IMR-90 (cell line): Measurements from ENCODE around the gene NPIPB2. TPM values are rescaled to one million over a fixed set of nuclear protein-coding genes. Genes with fewer than 3 reads are reported as not detected.

ENCODE experiments used
- ATAC-seq: fragments of 200-7000 bp; cut with Tn5 transposase; 2 replicates; pipeline ENCODE4 v1.9.1; 2020; ENCODE audit warnings: low read depth, mild to moderate bottlenecking, moderate library complexity
- BruUV-seq: library from RNA; stranded (reverse); fragments of 400-500 nt; replicated peaks from 2 replicates; lab custom pipeline; 2021; lab: Mats Ljungman, UMichigan
- CTCF ChIA-PET: fragments of 300-600 bp; formaldehyde crosslinking; extraction: SDS; loops from one replicate; lab custom pipeline; 2021; ENCODE audit warnings: antibody characterized with exemption; lab: Yijun Ruan, JAX
- POLR2A ChIA-PET: fragments of 300-600 bp; sonication (Branson Sonifier 250); formaldehyde crosslinking; loops from one replicate; lab custom pipeline; 2022; ENCODE audit warnings: antibody characterized with exemption; ENCODE audit not compliant: unreplicated experiment; lab: Charles Lee
- DNase-seq: peaks from one replicate; pipeline ENCODE4 v3.0.0; 2013
- H2AFZ ChIP-seq: replicated peaks from 2 replicates; pipeline ENCODE3; 2013; ENCODE audit warnings: low read length, mild to moderate bottlenecking; ENCODE audit not compliant: poor library complexity
- H2AK5ac ChIP-seq: 2 replicates; pipeline ENCODE4 v1.6.1; 2013; ENCODE audit warnings: low read depth, low read length, inconsistent platforms
- H2AK9ac ChIP-seq: replicated peaks from 2 replicates; pipeline ENCODE3; 2013; ENCODE audit warnings: mild to moderate bottlenecking, low read depth, low read length, moderate library complexity; ENCODE audit not compliant: poor library complexity
- H2BK120ac ChIP-seq: 2 replicates; pipeline ENCODE4 v1.6.1; 2013; ENCODE audit warnings: low read depth, low read length, inconsistent platforms
- H2BK15ac ChIP-seq: 3 replicates; pipeline ENCODE4 v1.6.1; 2013; ENCODE audit warnings: low read depth, low read length, inconsistent platforms
- H2BK20ac ChIP-seq: 2 replicates; pipeline ENCODE4 v1.6.1; 2013; ENCODE audit warnings: low read depth, mild to moderate bottlenecking, inconsistent platforms, low read length, moderate library complexity
- H2BK5ac ChIP-seq: 2 replicates; pipeline ENCODE4 v1.6.1; 2013; ENCODE audit warnings: mild to moderate bottlenecking, low read depth, low read length, inconsistent platforms; ENCODE audit not compliant: poor library complexity, severe bottlenecking
- H3K14ac ChIP-seq: replicated peaks from 2 replicates; pipeline ENCODE4 v1.6.1; 2013; ENCODE audit warnings: low read depth, low read length, inconsistent platforms
- H3K18ac ChIP-seq: 2 replicates; pipeline ENCODE4 v1.6.1; 2013; ENCODE audit warnings: low read depth, low read length, control low read depth
- H3K23ac ChIP-seq: 2 replicates; pipeline ENCODE4 v1.6.1; 2013; ENCODE audit warnings: low read depth, low read length, inconsistent platforms
- H3K27ac ChIP-seq: 2 replicates; pipeline ENCODE4 v1.5.1; 2013; ENCODE audit warnings: mild to moderate bottlenecking, control low read depth, low read length; ENCODE audit not compliant: insufficient read depth
- H3K27me3 ChIP-seq: 2 replicates; pipeline ENCODE4 v1.6.1; 2013; ENCODE audit warnings: low read length; ENCODE audit not compliant: control insufficient read depth, insufficient read depth
- H3K36me3 ChIP-seq: 2 replicates; pipeline ENCODE4 v1.6.1; 2013; ENCODE audit warnings: low read length, mixed read lengths; ENCODE audit not compliant: control insufficient read depth, insufficient read depth
- H3K4ac ChIP-seq: 2 replicates; pipeline ENCODE4 v1.6.1; 2013; ENCODE audit warnings: low read depth, low read length, inconsistent platforms
- H3K4me1 ChIP-seq: 2 replicates; pipeline ENCODE4 v1.6.1; 2013; ENCODE audit warnings: low read length, mixed read lengths; ENCODE audit not compliant: control insufficient read depth, insufficient read depth
- H3K4me2 ChIP-seq: 2 replicates; pipeline ENCODE4 v1.6.1; 2013; ENCODE audit warnings: low read depth, mild to moderate bottlenecking, control low read depth, low read length, moderate library complexity
- H3K4me3 ChIP-seq: 2 replicates; pipeline ENCODE4 v1.5.1; 2013; ENCODE audit warnings: low read depth, mild to moderate bottlenecking, control low read depth, low read length, moderate library complexity; ENCODE audit not compliant: insufficient read depth
- H3K56ac ChIP-seq: 2 replicates; pipeline ENCODE4 v1.6.1; 2013; ENCODE audit warnings: low read length, inconsistent platforms; ENCODE audit not compliant: insufficient read depth; ENCODE audit errors: extremely low read depth
- H3K79me1 ChIP-seq, 2 experiments: 2 replicates each; pipeline ENCODE4 v1.6.1; 2013; ENCODE audit warnings: low read length in 2 of 2, inconsistent platforms in 1 of 2, low read depth in 1 of 2
- H3K9ac ChIP-seq: 2 replicates; pipeline ENCODE4 v1.6.1; 2013; ENCODE audit warnings: low read depth, low read length, control low read depth
- H3K9me1 ChIP-seq: 2 replicates; pipeline ENCODE4 v1.6.1; 2013; ENCODE audit warnings: low read length, inconsistent platforms; ENCODE audit not compliant: insufficient read depth
- H3K9me3 ChIP-seq: 2 replicates; pipeline ENCODE4 v1.6.1; 2013; ENCODE audit warnings: low read length; ENCODE audit not compliant: control insufficient read depth, insufficient read depth
- H4K20me1 ChIP-seq: 2 replicates; pipeline ENCODE4 v1.6.1; 2013; ENCODE audit warnings: low read length, inconsistent platforms; ENCODE audit not compliant: insufficient read depth
- H4K5ac ChIP-seq: 2 replicates; pipeline ENCODE4 v1.6.1; 2013; ENCODE audit warnings: mild to moderate bottlenecking, low read depth, low read length, control low read depth
- H4K8ac ChIP-seq, 2 experiments: 2 replicates each; pipeline ENCODE4 v1.6.1; 2013; ENCODE audit warnings: low read depth in 2 of 2, low read length in 2 of 2, control low read depth in 1 of 2, inconsistent platforms in 1 of 2
- H4K91ac ChIP-seq: 2 replicates; pipeline ENCODE4 v1.6.1; 2013; ENCODE audit warnings: low read depth, low read length, inconsistent platforms; ENCODE audit not compliant: insufficient read depth
- BHLHE40 ChIP-seq: fragments of 150-350 bp; IDR thresholded peaks from 2 replicates; pipeline ENCODE4 v1.6.1; 2016; ENCODE audit warnings: mild to moderate bottlenecking, low read depth, low read length
- CEBPB ChIP-seq: IDR thresholded peaks from 2 replicates; pipeline ENCODE4 v1.6.1; 2012; ENCODE audit warnings: low read depth, low read length, improper control_type of control experiment
- CHD1 ChIP-seq: IDR thresholded peaks from 2 replicates; pipeline ENCODE4 v1.6.1; 2012; ENCODE audit warnings: low read depth, low read length, improper control_type of control experiment
- FOS ChIP-seq: fragments of 150-350 bp; IDR thresholded peaks from 2 replicates; pipeline ENCODE4 v1.6.1; 2016; ENCODE audit warnings: low read depth, low read length
- MAFK ChIP-seq: IDR thresholded peaks from 2 replicates; pipeline ENCODE4 v1.6.1; 2012; ENCODE audit warnings: low read depth, low read length, improper control_type of control experiment
- MAZ ChIP-seq: IDR thresholded peaks from 2 replicates; pipeline ENCODE4 v1.6.1; 2012; ENCODE audit warnings: low read depth, mild to moderate bottlenecking, low read length, improper control_type of control experiment, moderate library complexity, borderline replicate concordance
- MXI1 ChIP-seq: IDR thresholded peaks from 2 replicates; pipeline ENCODE4 v1.6.1; 2012; ENCODE audit warnings: low read depth, mild to moderate bottlenecking, low read length, moderate library complexity, borderline replicate concordance
- NFE2L2 ChIP-seq: fragments of 150-350 bp; IDR thresholded peaks from 2 replicates; pipeline ENCODE4 v1.6.1; 2016; ENCODE audit warnings: low read depth, mild to moderate bottlenecking, low read length
- POLR2A ChIP-seq: IDR thresholded peaks from 2 replicates; pipeline ENCODE4 v1.6.1; 2012; ENCODE audit warnings: mild to moderate bottlenecking, low read depth, low read length
- RAD21 ChIP-seq: IDR thresholded peaks from 2 replicates; pipeline ENCODE4 v1.6.1; 2012; ENCODE audit warnings: low read length, improper control_type of control experiment
- RCOR1 ChIP-seq: IDR thresholded peaks from 2 replicates; pipeline ENCODE4 v1.6.1; 2012; ENCODE audit warnings: mild to moderate bottlenecking, low read length, improper control_type of control experiment; ENCODE audit not compliant: insufficient replicate concordance
- RFX5 ChIP-seq: IDR thresholded peaks from 2 replicates; pipeline ENCODE4 v1.8.0; 2012; ENCODE audit warnings: low read depth, mild to moderate bottlenecking, low read length, moderate library complexity
- SMC3 ChIP-seq: fragments of 150-350 bp; IDR thresholded peaks from 2 replicates; pipeline ENCODE4 v1.6.1; 2016; ENCODE audit warnings: low read depth, mild to moderate bottlenecking, antibody characterized with exemption, low read length, moderate library complexity
- WGBS, 2 experiments: methylation state at CpG; one replicate each; pipeline versions ENCODE4 v1.1.5 to v1.1.7; 2013; ENCODE audit warnings: missing lambda C conversion rate in 2 of 2; ENCODE audit not compliant: insufficient read length in 1 of 2; ENCODE audit errors: extremely low coverage in 2 of 2; 5-methylcytosine and 5-hydroxymethylcytosine counted together
- dilution Hi-C: fragments of 300-500 bp; cut with HindIII; formaldehyde crosslinking; loops from one replicate; pipeline ENCODE4 v1.14.3; 2018; ENCODE audit warnings: low sequenced_read_pairs; ENCODE audit not compliant: unreplicated experiment
- in situ Hi-C: fragments of 300-500 bp; cut with MboI; formaldehyde crosslinking; loops from 3 replicates; pipeline ENCODE4 v1.14.3; 2019; ENCODE audit warnings: low sequenced_read_pairs, inconsistent platforms, mixed read lengths
- intact Hi-C: fragments of 100-400 bp; cut with micrococcal nuclease; formaldehyde crosslinking; loops from 2 replicates; pipeline ENCODE4 v1.10.0; 2022
- polyA plus RNA-seq, 3 experiments: library from polyadenylated mRNA; depleted of rRNA; stranded (reverse); fragments of >200 nt; gene quantifications; 2 replicates each; pipeline ENCODE4 v1.2.3, GENCODE V29; 2012; ENCODE audit warnings: low replicate concordance in 1 of 3
- total RNA-seq: library from RNA; depleted of rRNA; stranded (reverse); fragments of >200 nt; gene quantifications from 2 replicates; pipeline ENCODE4 v1.2.3, GENCODE V29; 2012
- TF ChIP-seq, protein P1 (sequence below): fragments of 150-350 bp; IDR thresholded peaks from 2 replicates; pipeline ENCODE4 v1.6.1; 2016; ENCODE audit warnings: low read depth, mild to moderate bottlenecking, low read length, moderate library complexity, borderline replicate concordance
- TF ChIP-seq, protein P2 (sequence below): fragments of 150-350 bp; IDR thresholded peaks from 2 replicates; pipeline ENCODE4 v1.6.1; 2017; ENCODE audit warnings: mild to moderate bottlenecking, antibody characterized with exemption, low read length, low read depth

NPIPB2 gene
- total and polyA plus RNA-seq, 2 of the 4 experiments (the other 2 are of a cell fraction): 2.2 to 7.7 TPM

DNA sequence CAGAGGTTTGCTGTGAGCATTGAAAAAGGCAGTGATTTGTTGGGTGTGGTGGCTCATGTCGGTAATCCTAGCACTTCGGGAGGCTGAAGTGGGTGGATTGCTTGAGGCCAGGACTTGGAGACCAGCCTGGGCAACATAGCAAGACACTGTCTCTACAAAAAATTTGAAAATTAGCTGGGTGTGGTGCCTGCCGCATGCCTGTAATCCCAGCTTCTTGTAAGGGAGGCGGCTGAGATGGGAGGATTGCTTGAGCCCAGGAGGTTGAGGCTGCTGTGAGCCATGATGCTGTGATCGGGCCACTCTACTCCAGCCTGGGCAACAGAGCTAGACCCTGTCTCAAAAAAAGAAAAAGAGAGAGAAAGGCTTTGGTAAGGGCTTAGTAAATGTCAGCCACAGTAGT is 7.0 kb upstream of the NPIPB2 start:
- Histone ChIP-seq H3K56ac (no peak overlapping the region), H4K20me1 (no peaks in the 10 kb centered on the region), H3K4me1 (peaks cover 6% of the 10 kb centered on the region), H3K9me3 (no peaks in the 10 kb centered on the region), H3K4me2 (no peak overlapping the region), H2BK20ac (no peak overlapping the region), H3K79me1 (no peaks in the 10 kb centered on the region), H2AK5ac (no peak overlapping the region), H3K4me3 (no peak overlapping the region), H4K91ac (no peak overlapping the region), H4K8ac (no peak overlapping the region), H3K9ac (no peak overlapping the region), H2BK15ac (no peak overlapping the region), H3K23ac (no peak overlapping the region), H3K18ac (no peak overlapping the region), H2BK5ac (no peak overlapping the region), H3K27ac (no peak overlapping the region), H3K27me3 (no peaks in the 10 kb centered on the region), H2AFZ (no peak overlapping the region), H2BK120ac (no peak overlapping the region), H3K9me1 (peaks cover 7% of the 10 kb centered on the region), H3K14ac (no peak overlapping the region), H2AK9ac (no peak overlapping the region), H3K36me3 (no peaks in the 10 kb centered on the region), H4K5ac (no peak overlapping the region), H3K4ac (no peak overlapping the region)
- dilution Hi-C loops (no loop called here), in situ Hi-C loops (no loop called here), intact Hi-C loops (loop anchor here (1.0 kb wide), 1 partner anchor 119 kb away; no protein-coding TSS in a partner anchor)
- DNase-seq (no peak), ATAC-seq (no peak)
- CTCF ChIA-PET: interaction anchor here (0.6 to 1.9 kb wide), 3 partner anchors 35 to 294 kb away, joined by 3 to 15 read pairs (median 4); no protein-coding TSS in a partner anchor
- 80% methylated on average over 1 of the region's 5 CpGs; no CpG with 5 or more reads in 1 of the 2 experiments for WGBS, 2 experiments
- no peak for TF ChIP-seq POLR2A
- no peak for TF ChIP-seq MAZ
- TF ChIP-seq, protein P1, sequence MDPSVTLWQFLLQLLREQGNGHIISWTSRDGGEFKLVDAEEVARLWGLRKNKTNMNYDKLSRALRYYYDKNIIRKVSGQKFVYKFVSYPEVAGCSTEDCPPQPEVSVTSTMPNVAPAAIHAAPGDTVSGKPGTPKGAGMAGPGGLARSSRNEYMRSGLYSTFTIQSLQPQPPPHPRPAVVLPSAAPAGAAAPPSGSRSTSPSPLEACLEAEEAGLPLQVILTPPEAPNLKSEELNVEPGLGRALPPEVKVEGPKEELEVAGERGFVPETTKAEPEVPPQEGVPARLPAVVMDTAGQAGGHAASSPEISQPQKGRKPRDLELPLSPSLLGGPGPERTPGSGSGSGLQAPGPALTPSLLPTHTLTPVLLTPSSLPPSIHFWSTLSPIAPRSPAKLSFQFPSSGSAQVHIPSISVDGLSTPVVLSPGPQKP: no peak
- TF ChIP-seq MAFK: no peak
- no peak for TF ChIP-seq FOS
- TF ChIP-seq, protein P2, sequence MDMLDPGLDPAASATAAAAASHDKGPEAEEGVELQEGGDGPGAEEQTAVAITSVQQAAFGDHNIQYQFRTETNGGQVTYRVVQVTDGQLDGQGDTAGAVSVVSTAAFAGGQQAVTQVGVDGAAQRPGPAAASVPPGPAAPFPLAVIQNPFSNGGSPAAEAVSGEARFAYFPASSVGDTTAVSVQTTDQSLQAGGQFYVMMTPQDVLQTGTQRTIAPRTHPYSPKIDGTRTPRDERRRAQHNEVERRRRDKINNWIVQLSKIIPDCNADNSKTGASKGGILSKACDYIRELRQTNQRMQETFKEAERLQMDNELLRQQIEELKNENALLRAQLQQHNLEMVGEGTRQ: no peak
- TF ChIP-seq BHLHE40: no peak
- no peak for TF ChIP-seq RCOR1
- TF ChIP-seq CEBPB: no peak
- TF ChIP-seq RFX5: no peak
- TF ChIP-seq SMC3: no peak
- TF ChIP-seq MXI1: no peak
- no peak for TF ChIP-seq NFE2L2
- TF ChIP-seq CHD1: no peak
- TF ChIP-seq RAD21: no peak
- POLR2A ChIA-PET: no interaction called here
- BruUV-seq: no TSS peak
